HEK293 (cell line): ENCODE data around the gene DDR1.
A peak's percentile ranks its signal among the peaks of the same experiment; 100 is the strongest.
"Not testable (repeated sequence)": the region's sequence is repeated elsewhere in the genome, so short reads cannot be mapped to it uniquely, and the experiment has no call there.

Experiments
- CTCF ChIA-PET: fragments of 350-600 bp; formaldehyde crosslinking; extraction: SDS; loops from one replicate; lab custom pipeline; 2021; ENCODE audit warnings: antibody characterized with exemption; lab: Yijun Ruan, JAX
- POLR2A ChIA-PET: fragments of 300-600 bp; formaldehyde crosslinking; extraction: SDS; loops from one replicate; lab custom pipeline; 2020; ENCODE audit warnings: antibody characterized with exemption, inconsistent platforms; lab: Yijun Ruan, JAX
- H3K27ac ChIP-seq: fragments of 200-500 bp; sonication (Bioruptor generic); 2 replicates; pipeline ENCODE4 v1.5.1; 2014; ENCODE audit warnings: low read depth, low read length, control low read depth, inconsistent platforms; ENCODE audit errors: extremely low read depth
- H3K36me3 ChIP-seq, 2 experiments: fragments of 200-500 bp in 1 of 2; sonication (Bioruptor generic) in 1 of 2; 1 replicate in 1 of 2; 2 replicates in 1 of 2; pipeline ENCODE4 v1.5.1; 2014 to 2017; ENCODE audit warnings: inconsistent platforms in 2 of 2, low read length in 2 of 2; ENCODE audit not compliant: control insufficient read depth in 2 of 2, insufficient read depth in 1 of 2
- H3K4me1 ChIP-seq: fragments of 200-500 bp; sonication (Bioruptor generic); 2 replicates; pipeline ENCODE4 v1.5.1; 2014; ENCODE audit warnings: mild to moderate bottlenecking, low read length, inconsistent platforms; ENCODE audit not compliant: control insufficient read depth, insufficient read depth
- H3K4me3 ChIP-seq: 2 replicates; pipeline ENCODE4 v1.5.1; 2011; ENCODE audit warnings: low read depth, mild to moderate bottlenecking, control low read depth, low read length, moderate library complexity
- H3K9me3 ChIP-seq: fragments of 200-500 bp; sonication (Bioruptor generic); 2 replicates; pipeline ENCODE4 v1.5.1; 2014; ENCODE audit warnings: low read depth, low read length, inconsistent platforms; ENCODE audit not compliant: control insufficient read depth, insufficient read depth
- BCL11B ChIP-seq: fragments of 450-650 bp; formaldehyde crosslinking; IDR thresholded peaks from 2 replicates; pipeline ENCODE4 v1.5.1; 2016; ENCODE audit warnings: low read depth, missing biosample characterization, missing genetic modification characterization
- CTCF ChIP-seq: fragments of 450-650 bp; formaldehyde crosslinking; IDR thresholded peaks from 2 replicates; pipeline ENCODE4 v1.5.1; 2016; ENCODE audit warnings: missing biosample characterization, missing genetic modification characterization
- SETDB1 ChIP-seq: IDR thresholded peaks from one replicate; pipeline ENCODE4 v1.6.1; 2017; ENCODE audit warnings: mild to moderate bottlenecking, low read length, moderate library complexity, mixed read lengths; ENCODE audit not compliant: insufficient read length
- SP3 ChIP-seq: fragments of 450-650 bp; formaldehyde crosslinking; IDR thresholded peaks from 2 replicates; pipeline ENCODE4 v1.5.1; 2016; ENCODE audit warnings: missing biosample characterization, missing genetic modification characterization
- TSHZ1 ChIP-seq: fragments of 450-650 bp; formaldehyde crosslinking; IDR thresholded peaks from 2 replicates; pipeline ENCODE4 v1.5.1; 2016; ENCODE audit warnings: missing biosample characterization, missing genetic modification characterization, borderline replicate concordance
- ZBTB44 ChIP-seq: fragments of 450-650 bp; IDR thresholded peaks from 2 replicates; pipeline ENCODE4 v1.5.1; 2018; ENCODE audit warnings: missing biosample characterization, mild to moderate bottlenecking, missing genetic modification characterization
- ZNF10 ChIP-seq: fragments of 450-650 bp; formaldehyde crosslinking; IDR thresholded peaks from 2 replicates; pipeline ENCODE4 v1.5.1; 2017; ENCODE audit warnings: missing biosample characterization, missing genetic modification characterization
- ZNF133 ChIP-seq: fragments of 450-650 bp; formaldehyde crosslinking; IDR thresholded peaks from 2 replicates; pipeline ENCODE4 v1.5.1; 2016; ENCODE audit warnings: missing biosample characterization, missing genetic modification characterization
- ZNF223 ChIP-seq: fragments of 450-650 bp; formaldehyde crosslinking; IDR thresholded peaks from 2 replicates; pipeline ENCODE4 v1.5.1; 2016; ENCODE audit warnings: missing biosample characterization, missing genetic modification characterization
- ZNF248 ChIP-seq: fragments of 450-650 bp; formaldehyde crosslinking; IDR thresholded peaks from 2 replicates; pipeline ENCODE4 v1.5.1; 2017; ENCODE audit warnings: missing biosample characterization, missing genetic modification characterization
- ZNF324 ChIP-seq: fragments of 450-650 bp; formaldehyde crosslinking; IDR thresholded peaks from 2 replicates; pipeline ENCODE4 v1.5.1; 2016; ENCODE audit warnings: missing biosample characterization, missing genetic modification characterization
- ZNF558 ChIP-seq: fragments of 450-650 bp; formaldehyde crosslinking; IDR thresholded peaks from 2 replicates; pipeline ENCODE4 v1.5.1; 2016; ENCODE audit warnings: missing biosample characterization, missing genetic modification characterization
- ZNF585B ChIP-seq: fragments of 450-650 bp; formaldehyde crosslinking; IDR thresholded peaks from 2 replicates; pipeline ENCODE4 v1.5.1; 2016; ENCODE audit warnings: missing biosample characterization, missing genetic modification characterization
- ZNF596 ChIP-seq: fragments of 450-650 bp; IDR thresholded peaks from 2 replicates; pipeline ENCODE4 v1.5.0; 2018; ENCODE audit warnings: missing biosample characterization, mild to moderate bottlenecking, missing genetic modification characterization, moderate library complexity
- TF ChIP-seq, protein P1 (sequence below): fragments of 450-650 bp; formaldehyde crosslinking; IDR thresholded peaks from 2 replicates; pipeline ENCODE4 v1.5.1; 2017; ENCODE audit warnings: missing biosample characterization, missing genetic modification characterization
- TF ChIP-seq, protein P2 (sequence below): fragments of 450-650 bp; formaldehyde crosslinking; IDR thresholded peaks from 2 replicates; pipeline ENCODE4 v1.5.1; 2016; ENCODE audit warnings: missing biosample characterization, missing genetic modification characterization

The DDR1 gene

DNA sequence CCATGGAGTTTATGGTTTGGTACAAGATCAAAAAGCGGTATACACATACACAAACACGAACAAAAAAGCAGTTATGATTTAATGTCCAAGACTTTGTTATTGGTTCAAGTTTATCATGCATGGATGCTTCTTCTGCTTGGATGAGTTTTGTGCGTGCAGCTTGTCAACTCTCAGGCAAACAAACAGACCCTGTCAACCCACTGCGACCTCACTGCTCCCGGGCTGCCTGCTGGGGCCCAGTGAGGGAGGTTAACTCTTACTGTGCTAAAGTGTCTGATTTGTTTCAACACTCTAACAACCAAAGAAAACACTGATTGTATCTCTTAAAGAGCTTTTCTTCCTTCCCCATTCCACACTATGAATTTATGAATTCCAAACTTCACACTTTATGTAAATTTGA lies 26.8 kb upstream of the DDR1 start (continued):
- TF ChIP-seq, protein P1, sequence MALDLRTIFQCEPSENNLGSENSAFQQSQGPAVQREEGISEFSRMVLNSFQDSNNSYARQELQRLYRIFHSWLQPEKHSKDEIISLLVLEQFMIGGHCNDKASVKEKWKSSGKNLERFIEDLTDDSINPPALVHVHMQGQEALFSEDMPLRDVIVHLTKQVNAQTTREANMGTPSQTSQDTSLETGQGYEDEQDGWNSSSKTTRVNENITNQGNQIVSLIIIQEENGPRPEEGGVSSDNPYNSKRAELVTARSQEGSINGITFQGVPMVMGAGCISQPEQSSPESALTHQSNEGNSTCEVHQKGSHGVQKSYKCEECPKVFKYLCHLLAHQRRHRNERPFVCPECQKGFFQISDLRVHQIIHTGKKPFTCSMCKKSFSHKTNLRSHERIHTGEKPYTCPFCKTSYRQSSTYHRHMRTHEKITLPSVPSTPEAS (tag by site-specific recombination), result no peak
- TF ChIP-seq TSHZ1 (tag by site-specific recombination) (no peak), ZBTB44 (peak; percentile 74; the same call in 1 of the 2 replicates), CTCF (tag by site-specific recombination) (no peak)

GRCh38 chr6:30859726-30860125 lies 24.6 kb upstream of the DDR1 start:
- not testable (repeated sequence) for H3K36me3 ChIP-seq, H3K27ac ChIP-seq, H3K4me3 ChIP-seq, H3K9me3 ChIP-seq
- CTCF ChIA-PET, result interaction anchor here (1.2 kb wide), 1 partner anchor 17 kb away, joined by 9 read pairs; no protein-coding TSS in a partner anchor
- TF ChIP-seq ZNF585B (tag by site-specific recombination) (peak; percentile 45), SETDB1 (peak; percentile 51)
- POLR2A ChIA-PET, result interaction anchor here (1.2 kb wide), 1 partner anchor 16 kb away, joined by 3 read pairs; no protein-coding TSS in a partner anchor
- peaks cover 10% of the 10 kb centered on the region for H3K4me1 ChIP-seq

DNA sequence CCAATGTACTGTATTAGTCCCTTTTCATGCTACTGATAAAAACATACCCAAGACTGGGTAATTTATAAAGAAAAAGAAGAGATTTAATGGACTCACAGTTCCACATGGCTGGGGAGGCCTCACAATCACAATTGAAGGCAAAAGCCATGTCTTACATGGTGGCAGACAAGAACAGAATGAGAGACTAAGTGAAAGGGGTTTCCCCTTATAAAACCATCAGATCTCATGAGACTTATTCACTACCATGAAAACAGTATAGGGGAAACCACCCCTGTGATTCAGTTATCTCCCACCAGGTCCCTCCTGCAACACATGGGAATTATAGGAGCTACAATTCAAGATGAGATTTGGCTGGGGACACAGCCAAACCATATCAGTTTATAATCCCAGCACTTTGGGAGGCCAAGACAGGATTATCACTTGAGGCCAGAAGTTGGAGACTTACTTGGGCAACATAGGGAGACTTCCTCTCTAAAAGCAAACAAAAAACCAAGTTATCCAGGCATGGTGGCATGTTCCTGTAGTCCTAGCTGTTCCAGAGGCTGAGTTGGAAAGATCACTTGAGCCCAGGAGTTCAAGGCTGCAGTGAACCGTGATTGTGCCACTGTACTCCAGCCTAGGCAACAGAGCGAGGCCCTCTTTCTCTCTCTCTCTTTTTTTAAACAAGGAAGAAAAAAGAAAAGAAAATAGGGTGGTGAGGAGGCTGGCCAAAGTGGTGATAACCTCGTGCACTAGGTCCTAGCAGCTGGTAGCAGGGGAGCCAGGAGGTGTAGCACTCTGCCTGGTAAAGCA lies 22.9 kb upstream of the DDR1 start:
- no peak overlapping the region for H3K4me3 ChIP-seq
- H3K27ac ChIP-seq, result no peak overlapping the region
- H3K9me3 ChIP-seq, result no peaks in the 10 kb centered on the region
- peaks cover 10% of the 10 kb centered on the region for H3K4me1 ChIP-seq
- ChIA-PET POLR2A (no interaction called here), CTCF (interaction anchor here (1.2 to 1.7 kb wide), 3 partner anchors 16 to 218 kb away, joined by 4 to 5 read pairs (median 4); no protein-coding TSS in a partner anchor)
- TF ChIP-seq ZNF223 (tag by site-specific recombination) (no peak), BCL11B (tag by site-specific recombination) (no peak), ZNF558 (no peak), ZNF596 (tag by site-specific recombination) (no peak), ZNF248 (no peak), ZNF10 (no peak), CTCF (tag by site-specific recombination) (no peak), SP3 (no peak), ZNF324 (tag by site-specific recombination) (no peak), ZNF133 (tag by site-specific recombination) (no peak)
- TF ChIP-seq, protein P2, sequence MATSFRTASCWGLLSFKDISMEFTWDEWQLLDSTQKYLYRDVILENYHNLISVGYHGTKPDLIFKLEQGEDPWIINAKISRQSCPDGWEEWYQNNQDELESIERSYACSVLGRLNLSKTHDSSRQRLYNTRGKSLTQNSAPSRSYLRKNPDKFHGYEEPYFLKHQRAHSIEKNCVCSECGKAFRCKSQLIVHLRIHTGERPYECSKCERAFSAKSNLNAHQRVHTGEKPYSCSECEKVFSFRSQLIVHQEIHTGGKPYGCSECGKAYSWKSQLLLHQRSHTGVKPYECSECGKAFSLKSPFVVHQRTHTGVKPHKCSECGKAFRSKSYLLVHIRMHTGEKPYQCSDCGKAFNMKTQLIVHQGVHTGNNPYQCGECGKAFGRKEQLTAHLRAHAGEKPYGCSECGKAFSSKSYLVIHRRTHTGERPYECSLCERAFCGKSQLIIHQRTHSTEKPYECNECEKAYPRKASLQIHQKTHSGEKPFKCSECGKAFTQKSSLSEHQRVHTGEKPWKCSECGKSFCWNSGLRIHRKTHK (tag by site-specific recombination), result no peak
- TF ChIP-seq, all 188 proteins: peak for 0
- H3K36me3 ChIP-seq, result no peaks in the 10 kb centered on the region
